Measurements from ENCODE around the gene APC2. TPM values are rescaled to one million over a fixed set of nuclear protein-coding genes. Genes with fewer than 3 reads are reported as not detected.

Gene APC2
- total RNA-seq, 1 experiment from 2014 or later = 1.4 TPM

GRCh38 chr19:1426736-1427135, 23.2 kb upstream of the APC2 start:
- Histone ChIP-seq H3K4me2 (ENCODE audit: low read length) (no peak overlapping the region), H3K9ac (ENCODE audit: low read length) (no peak overlapping the region), H2AFZ (ENCODE audit: low read length) (no peak overlapping the region), H3F3A (ENCODE audit: low read length, unreplicated experiment) (no peaks in the 10 kb centered on the region), H3K4me3 (ENCODE audit: low read length) (no peak overlapping the region), H3K36me3 (ENCODE audit: low read depth, low read length) (peaks cover 13% of the 10 kb centered on the region; the same call in 1 of the 2 replicates), H3K79me2 (ENCODE audit: low read length) (peaks cover 8% of the 10 kb centered on the region; the same call in 1 of the 2 replicates), H3K9me3 (ENCODE audit: low read length) (no peaks in the 10 kb centered on the region), H3K27ac (ENCODE audit: low read length) (no peak overlapping the region), H3K27me3 (ENCODE audit: low read length) (no peaks in the 10 kb centered on the region), H3K4me1 (ENCODE audit: insufficient read depth, low read length) (no peaks in the 10 kb centered on the region), H4K20me1 (ENCODE audit: low read length) (no peaks in the 10 kb centered on the region), H3K9me2 (replicated peaks; ENCODE audit: low read length) (no peaks in the 10 kb centered on the region)
- DNase-seq = no peak
- no peak for TF ChIP-seq CTCF (conservative IDR thresholded peaks at IDR 0.05; ENCODE audit: low read depth, low read length)
- POLR2A ChIA-PET (ENCODE audit: unreplicated experiment) = no interaction called here
- CTCF ChIA-PET = no interaction called here
- no peak for ATAC-seq
- no TSS peak for BruUV-seq (replicated peaks)
- intact Hi-C loops (cut with micrococcal nuclease) = no loop called here

- no peak for DNase-seq
- Histone ChIP-seq H2AFZ (ENCODE audit: low read length) (no peak overlapping the region), H3K9ac (ENCODE audit: low read length) (no peak overlapping the region), H4K20me1 (ENCODE audit: low read length) (no peaks in the 10 kb centered on the region), H3K4me1 (ENCODE audit: insufficient read depth, low read length) (no peaks in the 10 kb centered on the region), H3F3A (ENCODE audit: low read length, unreplicated experiment) (no peaks in the 10 kb centered on the region), H3K4me2 (ENCODE audit: low read length) (no peak overlapping the region), H3K27me3 (ENCODE audit: low read length) (no peaks in the 10 kb centered on the region), H3K36me3 (ENCODE audit: low read depth, low read length) (peaks cover 13% of the 10 kb centered on the region; the same call in 1 of the 2 replicates), H3K9me3 (ENCODE audit: low read length) (no peaks in the 10 kb centered on the region), H3K4me3 (ENCODE audit: low read length) (no peak overlapping the region), H3K27ac (ENCODE audit: low read length) (no peak overlapping the region), H3K9me2 (replicated peaks; ENCODE audit: low read length) (no peaks in the 10 kb centered on the region), H3K79me2 (ENCODE audit: low read length) (peaks cover 8% of the 10 kb centered on the region; the same call in 1 of the 2 replicates)
- TF ChIP-seq CTCF (conservative IDR thresholded peaks at IDR 0.05; ENCODE audit: low read depth, low read length) (no peak), EZH2 (IDR thresholded peaks at IDR 0.05; ENCODE audit: low read length, unreplicated experiment) (no peak), EZH2phosphoT487 (IDR thresholded peaks at IDR 0.05; ENCODE audit: borderline replicate concordance, low read length) (no peak)
- no peak for ATAC-seq
- POLR2A ChIA-PET (ENCODE audit: unreplicated experiment) = no interaction called here
- no TSS peak for BruUV-seq (replicated peaks)
- intact Hi-C loops (cut with micrococcal nuclease) = no loop called here
- CTCF ChIA-PET = no interaction called here
Observed at GRCh38 chr19:1427221-1427920, 22.6 kb upstream of the APC2 start.

- Histone ChIP-seq H3K36me3 (ENCODE audit: low read depth, low read length) (peaks cover 13% of the 10 kb centered on the region; the same call in 1 of the 2 replicates), H4K20me1 (ENCODE audit: low read length) (no peaks in the 10 kb centered on the region), H3K79me2 (ENCODE audit: low read length) (no peaks in the 10 kb centered on the region), H3K9me3 (ENCODE audit: low read length) (no peaks in the 10 kb centered on the region), H3K4me2 (ENCODE audit: low read length) (no peak overlapping the region), H3F3A (ENCODE audit: low read length, unreplicated experiment) (no peaks in the 10 kb centered on the region), H2AFZ (ENCODE audit: low read length) (no peak overlapping the region), H3K27ac (ENCODE audit: low read length) (no peak overlapping the region), H3K4me1 (ENCODE audit: insufficient read depth, low read length) (no peaks in the 10 kb centered on the region), H3K9ac (ENCODE audit: low read length) (no peak overlapping the region), H3K9me2 (replicated peaks; ENCODE audit: low read length) (no peaks in the 10 kb centered on the region), H3K4me3 (ENCODE audit: low read length) (no peak overlapping the region), H3K27me3 (ENCODE audit: low read length) (no peaks in the 10 kb centered on the region)
- TF ChIP-seq EZH2 (IDR thresholded peaks at IDR 0.05; ENCODE audit: low read length, unreplicated experiment) (no peak), CTCF (conservative IDR thresholded peaks at IDR 0.05; ENCODE audit: low read depth, low read length) (no peak), EZH2phosphoT487 (IDR thresholded peaks at IDR 0.05; ENCODE audit: borderline replicate concordance, low read length) (no peak)
- CTCF ChIA-PET = no interaction called here
- POLR2A ChIA-PET (ENCODE audit: unreplicated experiment) = no interaction called here
- intact Hi-C loops (cut with micrococcal nuclease) = no loop called here
- no TSS peak for BruUV-seq (replicated peaks)
- no peak; the same call in 1 of the 2 replicates for ATAC-seq
- no peak for DNase-seq
Observed at GRCh38 chr19:1428738-1429391, 21.1 kb upstream of the APC2 start.

All from PC-3 (cell line).